8988T (cell line): ENCODE measurements around the gene NTNG1.

ENCODE experiments used
- DNase-seq: peaks from one replicate; pipeline ENCODE4 v3.0.0; 2011

The NTNG1 gene

DNA sequence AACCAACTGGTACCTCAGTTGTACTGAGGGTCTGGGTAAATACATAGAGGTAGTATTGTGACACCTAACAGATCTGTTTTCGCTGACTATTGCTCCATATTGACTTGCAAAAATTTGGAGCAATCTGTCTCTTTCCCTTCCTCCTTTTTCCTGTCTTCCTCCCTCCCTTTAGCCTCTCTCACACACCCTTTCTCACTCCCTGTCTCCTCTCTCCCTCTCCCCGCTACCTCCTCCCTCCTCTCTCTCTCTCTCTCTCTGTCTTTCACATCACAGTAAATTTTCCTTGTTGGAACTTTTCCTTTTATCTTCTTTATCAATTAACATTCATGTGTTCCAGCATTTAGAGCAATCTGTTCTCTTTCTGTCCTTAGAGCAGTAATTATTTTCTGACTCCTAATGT is 278.2 kb downstream of the NTNG1 start:
- DNase-seq: no peak

- DNase-seq: no peak
These were observed 282.1 kb downstream of the NTNG1 start for GRCh38 chr1:107422901-107423300.

DNA sequence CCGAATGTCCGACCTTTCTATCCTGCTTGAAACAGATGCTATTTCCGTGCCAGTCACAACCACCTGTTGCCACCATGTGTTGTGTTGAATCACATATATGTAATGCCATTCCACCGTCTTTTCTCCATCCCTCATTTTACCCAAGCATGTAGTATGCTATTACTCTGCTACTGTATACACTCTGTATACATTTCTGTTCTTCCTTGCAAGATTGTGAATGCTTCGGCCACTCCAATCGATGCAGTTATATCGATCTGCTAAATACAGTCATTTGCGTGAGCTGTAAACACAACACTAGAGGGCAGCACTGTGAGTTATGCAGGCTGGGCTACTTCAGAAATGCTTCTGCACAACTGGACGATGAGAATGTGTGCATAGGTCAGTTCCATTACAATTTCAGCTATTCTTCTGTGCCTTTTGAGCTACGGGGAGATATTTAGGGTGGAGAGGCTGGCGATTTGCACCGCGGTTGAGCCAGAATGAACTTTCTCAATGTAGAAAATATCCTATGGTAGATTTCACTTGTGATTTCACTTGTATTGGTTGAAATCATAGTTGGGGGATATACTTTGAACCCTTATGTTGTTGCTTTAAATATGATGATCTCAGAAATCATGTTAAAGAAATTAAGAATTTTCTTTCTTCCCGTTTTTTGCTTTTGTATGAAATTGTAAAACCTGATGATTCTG is 289.8 kb downstream of the NTNG1 start:
- DNase-seq: no peak

GRCh38 chr1:107432108-107432507 is 291.3 kb downstream of the NTNG1 start:
- no peak for DNase-seq

DNA sequence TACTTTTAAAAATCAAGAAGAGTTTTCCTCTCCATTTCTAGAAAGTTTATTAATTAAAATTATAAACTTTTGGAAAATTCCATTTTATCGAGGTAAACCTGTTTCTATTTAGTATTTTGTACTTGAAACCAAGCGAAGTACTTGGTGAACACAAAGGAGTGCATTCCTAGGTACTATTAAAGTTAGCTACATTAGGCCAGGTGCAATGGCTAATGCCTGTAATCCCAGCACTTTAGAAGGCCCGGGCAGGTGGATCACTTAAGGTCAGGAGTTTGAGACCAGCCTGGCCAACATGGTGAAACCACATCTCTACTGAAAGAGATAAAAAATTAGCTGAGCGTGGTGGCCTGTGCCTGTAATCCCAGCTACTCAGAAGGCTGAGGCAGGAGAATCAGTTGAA is 292.2 kb downstream of the NTNG1 start:
- no peak for DNase-seq

GRCh38 chr1:107433635-107434360 is 293.0 kb downstream of the NTNG1 start:
- no peak for DNase-seq

DNA sequence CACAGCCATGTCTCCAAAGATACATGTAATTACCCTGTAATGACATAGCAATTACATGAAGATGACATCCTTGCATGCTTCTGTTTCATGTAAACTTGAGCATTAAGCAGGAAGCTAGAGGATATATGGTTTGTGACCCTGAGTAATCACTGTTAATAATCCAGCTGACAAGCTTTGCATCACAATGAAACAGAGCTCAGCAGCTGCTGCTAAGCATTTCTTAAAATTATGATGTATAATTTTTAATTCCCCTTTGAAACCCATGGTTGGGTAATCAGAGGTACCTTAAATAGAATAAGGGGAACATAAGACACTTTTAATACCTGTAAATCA is 293.5 kb downstream of the NTNG1 start:
- no peak for DNase-seq

GRCh38 chr1:107436552-107437241 is 295.9 kb downstream of the NTNG1 start:
- DNase-seq: no peak

DNA sequence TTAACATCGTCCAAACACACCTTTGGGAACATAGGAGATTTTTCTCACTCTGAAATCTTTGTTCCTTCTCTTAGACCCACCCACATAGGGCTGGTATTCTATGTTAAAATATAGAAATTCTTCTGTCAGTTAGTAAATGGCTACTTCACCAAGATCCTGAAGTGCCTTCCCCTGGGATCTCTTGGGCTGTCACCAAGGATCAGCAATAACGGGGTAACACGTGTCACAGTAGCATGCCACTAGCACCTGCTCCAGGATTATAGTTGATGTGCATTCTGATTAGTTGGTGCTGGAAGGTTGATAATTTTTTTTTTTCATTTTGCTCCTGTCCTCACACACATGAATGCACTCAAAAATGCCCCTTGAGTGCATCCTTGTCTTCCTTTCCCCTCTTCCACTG is 298.7 kb downstream of the NTNG1 start:
- DNase-seq: no peak

GRCh38 chr1:107442551-107442950 is 301.7 kb downstream of the NTNG1 start:
- DNase-seq: no peak

- no peak for DNase-seq
These were observed 302.2 kb downstream of the NTNG1 start for GRCh38 chr1:107443027-107443426.

GRCh38 chr1:107443860-107444259 is 303.0 kb downstream of the NTNG1 start:
- no peak for DNase-seq

DNA sequence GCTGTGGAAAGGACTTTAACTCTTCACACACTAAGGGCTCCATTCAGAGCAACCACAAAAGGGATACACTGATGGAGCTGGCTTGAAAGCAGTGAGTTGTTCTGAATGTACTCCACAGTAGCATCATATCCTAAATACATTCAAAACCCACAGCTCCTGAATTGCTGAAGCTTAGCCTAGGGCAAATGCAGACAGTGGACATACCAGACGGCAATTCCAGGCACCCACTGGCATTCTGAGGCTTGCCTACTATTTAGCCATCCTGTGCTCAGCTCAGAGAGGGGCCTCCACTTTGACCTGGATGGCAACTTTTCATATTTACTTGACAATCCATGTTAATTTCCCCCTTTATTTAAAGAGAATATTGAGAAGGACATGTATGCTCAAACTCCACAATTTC is 303.5 kb downstream of the NTNG1 start:
- DNase-seq: no peak

DNA sequence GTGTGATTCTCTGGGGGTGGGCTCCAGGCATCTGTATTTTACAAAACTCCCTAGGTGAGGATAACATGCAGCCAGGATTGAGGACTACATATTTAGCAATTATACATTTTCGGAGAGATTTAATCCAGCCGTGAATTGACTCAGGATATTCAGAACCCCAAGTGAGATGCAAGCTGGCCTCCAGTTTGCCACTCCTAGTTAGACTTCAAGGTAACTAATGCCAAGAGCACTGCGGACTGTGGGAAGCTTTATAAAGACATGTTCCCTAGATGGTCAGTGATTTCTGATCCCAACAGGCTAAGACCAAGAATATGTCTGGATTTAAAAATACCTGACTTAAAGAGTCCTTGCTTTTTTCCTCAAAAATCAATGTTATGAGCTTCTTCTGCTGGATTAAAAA is 308.5 kb downstream of the NTNG1 start:
- no peak for DNase-seq

GRCh38 chr1:107450899-107451664 is 310.2 kb downstream of the NTNG1 start:
- no peak for DNase-seq

- DNase-seq: no peak
These were observed 310.9 kb downstream of the NTNG1 start for GRCh38 chr1:107451715-107452114.

DNA sequence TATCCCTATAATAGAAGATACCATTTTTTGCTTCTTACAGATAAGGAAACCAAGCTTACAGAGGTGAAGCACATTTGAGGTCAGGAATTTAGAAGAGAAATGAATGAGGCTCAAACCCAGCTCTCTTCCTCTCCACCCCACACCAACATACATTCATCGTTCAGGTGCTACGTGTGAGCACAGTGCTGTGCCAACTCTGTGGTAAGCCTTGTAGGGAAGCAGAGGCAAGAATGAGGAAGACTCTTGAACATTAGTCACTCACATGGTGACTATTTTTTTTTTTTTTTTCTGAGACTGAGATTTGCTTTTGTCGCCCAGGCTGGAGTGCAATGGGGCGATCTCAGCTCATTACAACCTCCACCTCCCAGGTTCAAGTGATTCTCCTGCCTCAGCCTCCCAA is 314.0 kb downstream of the NTNG1 start:
- DNase-seq: no peak

GRCh38 chr1:107457989-107458388 is 317.1 kb downstream of the NTNG1 start:
- DNase-seq: no peak

GRCh38 chr1:107459204-107459904 is 318.5 kb downstream of the NTNG1 start:
- DNase-seq: no peak

GRCh38 chr1:107460035-107460434 is 319.2 kb downstream of the NTNG1 start:
- DNase-seq: no peak

DNA sequence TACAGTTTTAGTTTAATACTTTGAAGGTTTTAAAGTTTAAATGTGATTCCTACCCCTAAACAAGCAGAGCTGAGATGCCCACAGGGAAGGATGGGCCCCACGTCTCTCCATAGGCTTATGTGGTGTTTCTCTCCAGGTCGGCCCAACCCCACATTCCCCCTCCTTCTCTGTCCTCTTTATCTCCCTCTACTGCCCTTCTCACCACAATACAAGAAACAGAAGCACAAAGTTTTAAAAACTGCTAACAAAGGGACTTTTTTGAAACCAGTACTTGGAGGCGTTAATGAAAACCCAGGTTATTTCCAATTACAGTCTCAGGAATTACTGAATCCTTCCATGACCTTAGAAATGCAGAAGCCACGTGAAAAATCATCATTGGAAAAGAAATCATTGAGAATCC is 324.0 kb downstream of the NTNG1 start:
- DNase-seq: no peak

DNA sequence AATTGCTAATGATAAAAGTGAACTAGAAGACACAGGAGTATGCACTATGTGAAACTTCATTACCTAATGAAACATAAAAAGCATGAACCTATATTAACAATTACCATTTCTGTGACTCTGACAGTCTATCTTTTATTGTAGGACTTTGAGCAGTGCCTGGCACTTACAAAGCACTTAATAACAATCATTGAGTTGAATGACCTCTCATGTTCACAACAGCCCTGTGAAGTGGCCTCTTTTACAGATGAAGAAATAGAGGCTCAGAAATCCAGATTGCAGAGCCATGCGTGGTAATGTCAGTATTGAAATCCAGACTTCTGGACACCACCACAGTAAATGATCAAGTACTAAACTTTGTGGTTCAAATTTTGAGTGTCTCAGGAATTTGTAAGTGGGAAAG is 326.4 kb downstream of the NTNG1 start:
- no peak for DNase-seq

DNA sequence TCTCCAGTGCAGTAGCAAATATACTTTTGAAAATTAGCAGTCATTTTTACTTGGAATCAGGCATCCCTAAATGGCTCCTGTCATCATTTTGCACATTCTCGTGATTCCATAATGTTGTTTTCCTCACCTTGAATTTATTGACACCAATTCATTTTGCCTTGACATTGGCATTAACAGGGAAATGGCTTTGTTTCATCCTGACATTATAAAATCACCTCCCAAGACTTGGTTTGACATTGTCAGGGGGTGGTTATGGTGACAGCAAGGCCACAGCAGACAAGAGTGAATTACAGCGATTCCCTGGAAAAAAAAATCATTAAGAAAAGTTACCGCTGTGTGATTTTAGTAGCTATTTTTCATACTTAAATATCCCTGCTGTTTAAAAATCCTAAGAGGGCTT is 327.0 kb downstream of the NTNG1 start:
- DNase-seq: no peak
